ENCODE data around the gene FGD3. TPM values are rescaled to one million over a fixed set of nuclear protein-coding genes. Genes with fewer than 3 reads are reported as not detected.
A peak's percentile ranks its signal among the peaks of the same experiment; 100 is the strongest.

The FGD3 gene
- total and polyA plus RNA-seq, 9 of the 15 experiments (the other 6 are each of a cell fraction or from before 2014, with no cell fraction given), result 0.07 to 1.3 (median 0.29) TPM

DNA sequence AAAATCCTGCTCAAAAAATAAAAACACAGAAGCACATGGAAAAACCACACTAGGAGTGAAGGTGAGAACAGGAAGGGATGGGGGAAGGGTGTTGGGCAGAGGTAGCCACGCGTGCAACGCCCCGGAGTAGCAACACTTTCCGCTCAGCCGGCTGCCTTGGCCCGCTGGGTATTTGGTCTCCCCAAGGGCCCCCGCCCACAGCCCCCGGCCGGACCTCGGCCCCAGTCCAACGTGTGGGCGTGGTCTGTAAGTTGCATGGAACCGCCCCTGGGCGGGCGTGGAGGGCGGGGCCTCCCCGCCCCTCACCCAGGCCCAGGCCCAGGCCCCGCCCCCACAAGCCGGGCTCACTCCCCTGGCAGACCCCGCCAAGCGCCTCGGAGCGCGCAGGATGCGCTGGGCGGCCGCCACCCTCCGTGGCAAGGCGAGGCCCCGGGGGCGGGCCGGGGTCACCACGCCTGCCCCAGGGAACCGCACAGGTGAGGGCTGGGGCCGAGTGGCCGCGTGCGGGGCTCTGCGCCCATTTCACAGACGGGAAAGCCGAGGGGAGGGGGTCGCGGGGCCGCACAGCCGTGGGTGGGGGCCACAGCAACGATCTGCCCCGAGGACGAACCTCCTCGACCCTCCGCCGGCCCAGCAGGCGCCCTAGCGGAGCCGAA lies 111.2 kb downstream of the FGD3 start, which contains the start of gene SUSD3 (continued):
- TF ChIP-seq, protein P1, sequence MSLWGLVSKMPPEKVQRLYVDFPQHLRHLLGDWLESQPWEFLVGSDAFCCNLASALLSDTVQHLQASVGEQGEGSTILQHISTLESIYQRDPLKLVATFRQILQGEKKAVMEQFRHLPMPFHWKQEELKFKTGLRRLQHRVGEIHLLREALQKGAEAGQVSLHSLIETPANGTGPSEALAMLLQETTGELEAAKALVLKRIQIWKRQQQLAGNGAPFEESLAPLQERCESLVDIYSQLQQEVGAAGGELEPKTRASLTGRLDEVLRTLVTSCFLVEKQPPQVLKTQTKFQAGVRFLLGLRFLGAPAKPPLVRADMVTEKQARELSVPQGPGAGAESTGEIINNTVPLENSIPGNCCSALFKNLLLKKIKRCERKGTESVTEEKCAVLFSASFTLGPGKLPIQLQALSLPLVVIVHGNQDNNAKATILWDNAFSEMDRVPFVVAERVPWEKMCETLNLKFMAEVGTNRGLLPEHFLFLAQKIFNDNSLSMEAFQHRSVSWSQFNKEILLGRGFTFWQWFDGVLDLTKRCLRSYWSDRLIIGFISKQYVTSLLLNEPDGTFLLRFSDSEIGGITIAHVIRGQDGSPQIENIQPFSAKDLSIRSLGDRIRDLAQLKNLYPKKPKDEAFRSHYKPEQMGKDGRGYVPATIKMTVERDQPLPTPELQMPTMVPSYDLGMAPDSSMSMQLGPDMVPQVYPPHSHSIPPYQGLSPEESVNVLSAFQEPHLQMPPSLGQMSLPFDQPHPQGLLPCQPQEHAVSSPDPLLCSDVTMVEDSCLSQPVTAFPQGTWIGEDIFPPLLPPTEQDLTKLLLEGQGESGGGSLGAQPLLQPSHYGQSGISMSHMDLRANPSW (CRISPR knock-in tag; IDR thresholded peaks at IDR 0.05), result no peak
- TF ChIP-seq ZNF583 (CRISPR knock-in tag; IDR thresholded peaks at IDR 0.05) (no peak), NBN (IDR thresholded peaks at IDR 0.05; ENCODE audit: low read depth) (no peak), NONO (IDR thresholded peaks at IDR 0.05; ENCODE audit: low read depth in 2 of 2, low read length in 1 of 2) (no peak), XRCC5 (IDR thresholded peaks at IDR 0.05; ENCODE audit: low read depth, low read length) (no peak), RFX7 (CRISPR knock-in tag; IDR thresholded peaks at IDR 0.05) (no peak), SMAD3 (CRISPR knock-in tag; conservative IDR thresholded peaks at IDR 0.05) (no peak), MXI1 (IDR thresholded peaks at IDR 0.05; ENCODE audit: low read depth, low read length) (no peak), NEUROD1 (IDR thresholded peaks at IDR 0.05; ENCODE audit: borderline replicate concordance, low read depth, low read length, partially characterized antibody) (no peak), KAT8 (IDR thresholded peaks at IDR 0.05; ENCODE audit: low read depth) (no peak), JUN (IDR thresholded peaks at IDR 0.05; ENCODE audit: borderline replicate concordance, low read depth, low read length) (no peak), JUN (CRISPR knock-in tag; IDR thresholded peaks at IDR 0.05; ENCODE audit: borderline replicate concordance) (no peak), RB1 (IDR thresholded peaks at IDR 0.05; ENCODE audit: low read depth) (peak; percentile 33; the same call in 1 of the 2 replicates), DDX20 (tag; IDR thresholded peaks at IDR 0.05; ENCODE audit: low read depth) (no peak)
- TF ChIP-seq, protein P2, sequence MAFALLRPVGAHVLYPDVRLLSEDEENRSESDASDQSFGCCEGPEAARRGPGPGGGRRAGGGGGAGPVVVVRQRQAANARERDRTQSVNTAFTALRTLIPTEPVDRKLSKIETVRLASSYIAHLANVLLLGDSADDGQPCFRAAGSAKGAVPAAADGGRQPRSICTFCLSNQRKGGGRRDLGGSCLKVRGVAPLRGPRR (CRISPR knock-in tag; IDR thresholded peaks at IDR 0.05), result no peak
- TF ChIP-seq, protein P3, sequence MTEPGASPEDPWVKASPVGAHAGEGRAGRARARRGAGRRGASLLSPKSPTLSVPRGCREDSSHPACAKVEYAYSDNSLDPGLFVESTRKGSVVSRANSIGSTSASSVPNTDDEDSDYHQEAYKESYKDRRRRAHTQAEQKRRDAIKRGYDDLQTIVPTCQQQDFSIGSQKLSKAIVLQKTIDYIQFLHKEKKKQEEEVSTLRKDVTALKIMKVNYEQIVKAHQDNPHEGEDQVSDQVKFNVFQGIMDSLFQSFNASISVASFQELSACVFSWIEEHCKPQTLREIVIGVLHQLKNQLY (CRISPR knock-in tag; conservative IDR thresholded peaks at IDR 0.05), result no peak
- TF ChIP-seq, protein P4, sequence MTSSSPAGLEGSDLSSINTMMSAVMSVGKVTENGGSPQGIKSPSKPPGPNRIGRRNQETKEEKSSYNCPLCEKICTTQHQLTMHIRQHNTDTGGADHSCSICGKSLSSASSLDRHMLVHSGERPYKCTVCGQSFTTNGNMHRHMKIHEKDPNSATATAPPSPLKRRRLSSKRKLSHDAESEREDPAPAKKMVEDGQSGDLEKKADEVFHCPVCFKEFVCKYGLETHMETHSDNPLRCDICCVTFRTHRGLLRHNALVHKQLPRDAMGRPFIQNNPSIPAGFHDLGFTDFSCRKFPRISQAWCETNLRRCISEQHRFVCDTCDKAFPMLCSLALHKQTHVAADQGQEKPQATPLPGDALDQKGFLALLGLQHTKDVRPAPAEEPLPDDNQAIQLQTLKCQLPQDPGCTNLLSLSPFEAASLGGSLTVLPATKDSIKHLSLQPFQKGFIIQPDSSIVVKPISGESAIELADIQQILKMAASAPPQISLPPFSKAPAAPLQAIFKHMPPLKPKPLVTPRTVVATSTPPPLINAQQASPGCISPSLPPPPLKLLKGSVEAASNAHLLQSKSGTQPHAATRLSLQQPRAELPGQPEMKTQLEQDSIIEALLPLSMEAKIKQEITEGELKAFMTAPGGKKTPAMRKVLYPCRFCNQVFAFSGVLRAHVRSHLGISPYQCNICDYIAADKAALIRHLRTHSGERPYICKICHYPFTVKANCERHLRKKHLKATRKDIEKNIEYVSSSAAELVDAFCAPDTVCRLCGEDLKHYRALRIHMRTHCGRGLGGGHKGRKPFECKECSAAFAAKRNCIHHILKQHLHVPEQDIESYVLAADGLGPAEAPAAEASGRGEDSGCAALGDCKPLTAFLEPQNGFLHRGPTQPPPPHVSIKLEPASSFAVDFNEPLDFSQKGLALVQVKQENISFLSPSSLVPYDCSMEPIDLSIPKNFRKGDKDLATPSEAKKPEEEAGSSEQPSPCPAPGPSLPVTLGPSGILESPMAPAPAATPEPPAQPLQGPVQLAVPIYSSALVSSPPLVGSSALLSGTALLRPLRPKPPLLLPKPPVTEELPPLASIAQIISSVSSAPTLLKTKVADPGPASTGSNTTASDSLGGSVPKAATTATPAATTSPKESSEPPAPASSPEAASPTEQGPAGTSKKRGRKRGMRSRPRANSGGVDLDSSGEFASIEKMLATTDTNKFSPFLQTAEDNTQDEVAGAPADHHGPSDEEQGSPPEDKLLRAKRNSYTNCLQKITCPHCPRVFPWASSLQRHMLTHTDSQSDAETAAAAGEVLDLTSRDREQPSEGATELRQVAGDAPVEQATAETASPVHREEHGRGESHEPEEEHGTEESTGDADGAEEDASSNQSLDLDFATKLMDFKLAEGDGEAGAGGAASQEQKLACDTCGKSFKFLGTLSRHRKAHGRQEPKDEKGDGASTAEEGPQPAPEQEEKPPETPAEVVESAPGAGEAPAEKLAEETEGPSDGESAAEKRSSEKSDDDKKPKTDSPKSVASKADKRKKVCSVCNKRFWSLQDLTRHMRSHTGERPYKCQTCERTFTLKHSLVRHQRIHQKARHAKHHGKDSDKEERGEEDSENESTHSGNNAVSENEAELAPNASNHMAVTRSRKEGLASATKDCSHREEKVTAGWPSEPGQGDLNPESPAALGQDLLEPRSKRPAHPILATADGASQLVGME (CRISPR knock-in tag; IDR thresholded peaks at IDR 0.05), result no peak

Data from K562 (cell line).